ENCODE measurements around the gene GPRC5C. TPM values are rescaled to one million over a fixed set of nuclear protein-coding genes. Genes with fewer than 3 reads are reported as not detected.
"Not testable (repeated sequence)": the region's sequence is repeated elsewhere in the genome, so short reads cannot be mapped to it uniquely, and the experiment has no call there.

Gene GPRC5C
- total RNA-seq, 1 experiment from 2014 or later: 48.8 TPM

- no peak for DNase-seq
- Histone ChIP-seq H3K27me3 (ENCODE audit: control insufficient read depth, insufficient read depth, low read length) (no peaks in the 10 kb centered on the region), H3K4me3 (ENCODE audit: insufficient read depth, low read depth, low read length) (no peak overlapping the region), H3K36me3 (replicated peaks; ENCODE audit: control insufficient read depth, insufficient read depth, low read length) (no peaks in the 10 kb centered on the region)
Observed at GRCh38 chr17:74394977-74395376, 36.9 kb upstream of the GPRC5C start.

GRCh38 chr17:74396567-74396966 is 35.3 kb upstream of the GPRC5C start:
- Histone ChIP-seq H3K36me3 (replicated peaks; ENCODE audit: control insufficient read depth, insufficient read depth, low read length) (no peaks in the 10 kb centered on the region), H3K4me3 (ENCODE audit: insufficient read depth, low read depth, low read length) (no peak overlapping the region), H3K27me3 (ENCODE audit: control insufficient read depth, insufficient read depth, low read length) (no peaks in the 10 kb centered on the region)
- DNase-seq: no peak

GRCh38 chr17:74402048-74402447 is 29.8 kb upstream of the GPRC5C start:
- Histone ChIP-seq H3K27me3 (ENCODE audit: control insufficient read depth, insufficient read depth, low read length) (no peaks in the 10 kb centered on the region), H3K4me3 (ENCODE audit: insufficient read depth, low read depth, low read length) (no peak overlapping the region), H3K36me3 (replicated peaks; ENCODE audit: control insufficient read depth, insufficient read depth, low read length) (no peaks in the 10 kb centered on the region)
- peak; percentile 28 for DNase-seq

- no peak for DNase-seq
- no peak overlapping the region for H3K4me3 ChIP-seq (ENCODE audit: insufficient read depth, low read depth, low read length)
- no peaks in the 10 kb centered on the region for H3K27me3 ChIP-seq (ENCODE audit: control insufficient read depth, insufficient read depth, low read length)
- no peaks in the 10 kb centered on the region for H3K36me3 ChIP-seq (replicated peaks; ENCODE audit: control insufficient read depth, insufficient read depth, low read length)
Observed at GRCh38 chr17:74403512-74404137, 28.3 kb upstream of the GPRC5C start.

- peak; percentile 84 for DNase-seq
- no peaks in the 10 kb centered on the region for H3K27me3 ChIP-seq (ENCODE audit: control insufficient read depth, insufficient read depth, low read length)
- H3K36me3 ChIP-seq (replicated peaks; ENCODE audit: control insufficient read depth, insufficient read depth, low read length): no peaks in the 10 kb centered on the region
- H3K4me3 ChIP-seq (ENCODE audit: insufficient read depth, low read depth, low read length): no peak overlapping the region
Observed at GRCh38 chr17:74404218-74404617, 27.7 kb upstream of the GPRC5C start.

- no peak for DNase-seq
- no peaks in the 10 kb centered on the region for H3K36me3 ChIP-seq (replicated peaks; ENCODE audit: control insufficient read depth, insufficient read depth, low read length)
- no peak overlapping the region for H3K4me3 ChIP-seq (ENCODE audit: insufficient read depth, low read depth, low read length)
- no peaks in the 10 kb centered on the region for H3K27me3 ChIP-seq (ENCODE audit: control insufficient read depth, insufficient read depth, low read length)
Observed at GRCh38 chr17:74404789-74405188, 27.1 kb upstream of the GPRC5C start.

GRCh38 chr17:74405311-74405710 is 26.6 kb upstream of the GPRC5C start:
- not testable (repeated sequence) for H3K36me3 ChIP-seq (replicated peaks; ENCODE audit: control insufficient read depth, insufficient read depth, low read length); DNase-seq; H3K4me3 ChIP-seq (ENCODE audit: insufficient read depth, low read depth, low read length); H3K27me3 ChIP-seq (ENCODE audit: control insufficient read depth, insufficient read depth, low read length)

GRCh38 chr17:74407384-74407783 is 24.5 kb upstream of the GPRC5C start:
- Histone ChIP-seq H3K4me3 (ENCODE audit: insufficient read depth, low read depth, low read length) (no peak overlapping the region), H3K36me3 (replicated peaks; ENCODE audit: control insufficient read depth, insufficient read depth, low read length) (no peaks in the 10 kb centered on the region), H3K27me3 (ENCODE audit: control insufficient read depth, insufficient read depth, low read length) (no peaks in the 10 kb centered on the region)
- no peak for DNase-seq

GRCh38 chr17:74408262-74408661 is 23.6 kb upstream of the GPRC5C start:
- H3K27me3 ChIP-seq (ENCODE audit: control insufficient read depth, insufficient read depth, low read length): no peaks in the 10 kb centered on the region

GRCh38 chr17:74408815-74409214 is 23.1 kb upstream of the GPRC5C start:
- Histone ChIP-seq H3K4me3 (ENCODE audit: insufficient read depth, low read depth, low read length) (no peak overlapping the region), H3K27me3 (ENCODE audit: control insufficient read depth, insufficient read depth, low read length) (no peaks in the 10 kb centered on the region)

More at GRCh38 chr17:74408262-74408661, 23.6 kb upstream of the GPRC5C start:
- DNase-seq: peak; percentile 34
- no peaks in the 10 kb centered on the region for H3K36me3 ChIP-seq (replicated peaks; ENCODE audit: control insufficient read depth, insufficient read depth, low read length)
- H3K4me3 ChIP-seq (ENCODE audit: insufficient read depth, low read depth, low read length): no peak overlapping the region

GRCh38 chr17:74410001-74410443 is 21.9 kb upstream of the GPRC5C start:
- no peaks in the 10 kb centered on the region for H3K27me3 ChIP-seq (ENCODE audit: control insufficient read depth, insufficient read depth, low read length)
- no peak overlapping the region for H3K4me3 ChIP-seq (ENCODE audit: insufficient read depth, low read depth, low read length)
- DNase-seq: peak; percentile 48
- no peaks in the 10 kb centered on the region for H3K36me3 ChIP-seq (replicated peaks; ENCODE audit: control insufficient read depth, insufficient read depth, low read length)

More at GRCh38 chr17:74408815-74409214, 23.1 kb upstream of the GPRC5C start:
- peak; percentile 9 for DNase-seq
- no peaks in the 10 kb centered on the region for H3K36me3 ChIP-seq (replicated peaks; ENCODE audit: control insufficient read depth, insufficient read depth, low read length)

GRCh38 chr17:74412581-74412980 is 19.3 kb upstream of the GPRC5C start:
- Histone ChIP-seq H3K36me3 (replicated peaks; ENCODE audit: control insufficient read depth, insufficient read depth, low read length) (no peaks in the 10 kb centered on the region), H3K27me3 (ENCODE audit: control insufficient read depth, insufficient read depth, low read length) (no peaks in the 10 kb centered on the region), H3K4me3 (ENCODE audit: insufficient read depth, low read depth, low read length) (no peak overlapping the region)
- no peak for DNase-seq

- Histone ChIP-seq H3K36me3 (replicated peaks; ENCODE audit: control insufficient read depth, insufficient read depth, low read length) (no peaks in the 10 kb centered on the region), H3K4me3 (ENCODE audit: insufficient read depth, low read depth, low read length) (no peak overlapping the region), H3K27me3 (ENCODE audit: control insufficient read depth, insufficient read depth, low read length) (no peaks in the 10 kb centered on the region)
- no peak for DNase-seq
Observed at GRCh38 chr17:74413491-74413890, 18.4 kb upstream of the GPRC5C start.

GRCh38 chr17:74414510-74414909 is 17.4 kb upstream of the GPRC5C start:
- no peak for DNase-seq
- Histone ChIP-seq H3K4me3 (ENCODE audit: insufficient read depth, low read depth, low read length) (no peak overlapping the region), H3K36me3 (replicated peaks; ENCODE audit: control insufficient read depth, insufficient read depth, low read length) (no peaks in the 10 kb centered on the region), H3K27me3 (ENCODE audit: control insufficient read depth, insufficient read depth, low read length) (no peaks in the 10 kb centered on the region)

GRCh38 chr17:74415608-74416396 is 16.1 kb upstream of the GPRC5C start:
- H3K36me3 ChIP-seq (replicated peaks; ENCODE audit: control insufficient read depth, insufficient read depth, low read length): no peaks in the 10 kb centered on the region
- H3K4me3 ChIP-seq (ENCODE audit: insufficient read depth, low read depth, low read length): no peak overlapping the region
- no peaks in the 10 kb centered on the region for H3K27me3 ChIP-seq (ENCODE audit: control insufficient read depth, insufficient read depth, low read length)
- no peak for DNase-seq

Measured in H7 (cell line).